CD14-positive monocyte (primary cell): ENCODE data around the gene STAT3. TPM values are rescaled to one million over a fixed set of nuclear protein-coding genes. Genes with fewer than 3 reads are reported as not detected.
A peak's percentile ranks its signal among the peaks of the same experiment; 100 is the strongest.

Experiments
- DNase-seq, 3 donors: peaks; one replicate each; pipeline ENCODE4 v3.0.0-alpha.2; 2011 to 2022
- H2AFZ ChIP-seq: 2 replicates; pipeline ENCODE4 v1.6.0; 2012; ENCODE audit warnings: mild to moderate bottlenecking, low read depth, low read length, inconsistent platforms; ENCODE audit not compliant: insufficient read depth, poor library complexity, severe bottlenecking
- H3K27ac ChIP-seq, 2 donors: 1 replicate in 1 of 2; 2 replicates in 1 of 2; pipeline ENCODE4 v1.5.1; 2012 to 2013; ENCODE audit warnings: low read length in 2 of 2, control low read depth in 1 of 2, inconsistent platforms in 1 of 2, low read depth in 1 of 2, mild to moderate bottlenecking in 1 of 2
- H3K27me3 ChIP-seq, 2 donors: one replicate each; pipeline versions ENCODE4 v1.6.0 to v1.6.1; 2011 to 2013; ENCODE audit warnings: low read length in 2 of 2; ENCODE audit not compliant: control insufficient read depth in 2 of 2, insufficient read depth in 2 of 2
- H3K36me3 ChIP-seq, 2 donors: replicated peaks in 1 of 2; 1 replicate in 1 of 2; 2 replicates in 1 of 2; pipeline versions ENCODE4 v1.5.1 to v1.6.1; 2012 to 2013; ENCODE audit warnings: low read length in 2 of 2, control low read depth in 1 of 2, inconsistent platforms in 1 of 2, mild to moderate bottlenecking in 1 of 2; ENCODE audit not compliant: insufficient read depth in 2 of 2, control insufficient read depth in 1 of 2
- H3K4me1 ChIP-seq, 2 donors: 1 replicate in 1 of 2; 2 replicates in 1 of 2; pipeline versions ENCODE4 v1.5.1 to v1.6.1; 2012 to 2013; ENCODE audit warnings: low read length in 2 of 2, control low read depth in 1 of 2, inconsistent platforms in 1 of 2, mild to moderate bottlenecking in 1 of 2, moderate library complexity in 1 of 2; ENCODE audit not compliant: insufficient read depth in 2 of 2, control insufficient read depth in 1 of 2
- H3K4me2 ChIP-seq: replicated peaks from 2 replicates; pipeline ENCODE3; 2012; ENCODE audit warnings: low read length, moderate library complexity, mild to moderate bottlenecking; ENCODE audit not compliant: poor library complexity, severe bottlenecking; ENCODE audit errors: extremely low read depth
- H3K4me3 ChIP-seq, 3 experiments: fragments of 200-600 bp in 1 of 3; sonication (generic) in 1 of 3; replicated peaks in 1 of 3; 1 replicate in 2 of 3; 2 replicates in 1 of 3; pipeline ENCODE4 v1.5.1; 2011 to 2013; ENCODE audit warnings: low read length in 3 of 3, mild to moderate bottlenecking in 3 of 3, control low read depth in 2 of 3, low read depth in 2 of 3, inconsistent platforms in 1 of 3, moderate library complexity in 1 of 3
- H3K79me2 ChIP-seq: 2 replicates; pipeline ENCODE4 v1.6.0; 2012; ENCODE audit warnings: mild to moderate bottlenecking, control low read depth, inconsistent platforms, low read length, moderate library complexity; ENCODE audit not compliant: insufficient read depth
- H3K9ac ChIP-seq: 2 replicates; pipeline ENCODE4 v1.6.0; 2017; ENCODE audit warnings: low read length, mild to moderate bottlenecking; ENCODE audit not compliant: insufficient read depth, poor library complexity, severe bottlenecking
- H3K9me3 ChIP-seq, 2 donors: replicated peaks in 1 of 2; 1 replicate in 1 of 2; 2 replicates in 1 of 2; pipeline versions ENCODE4 v1.5.1 to v1.6.1; 2012 to 2013; ENCODE audit warnings: low read length in 2 of 2, control low read depth in 1 of 2; ENCODE audit not compliant: control insufficient read depth in 1 of 2, insufficient read depth in 1 of 2
- H4K20me1 ChIP-seq: 2 replicates; pipeline ENCODE4 v1.6.0; 2012; ENCODE audit warnings: mild to moderate bottlenecking, low read length, control low read depth, moderate library complexity; ENCODE audit not compliant: insufficient read depth
- H3K27ac Mint-ChIP-seq, 7 donors: one replicate each; pipeline ENCODE4 v1.8.0; 2020; ENCODE audit warnings: mild to moderate bottlenecking in 7 of 7, mixed read lengths in 7 of 7, moderate library complexity in 6 of 7, inconsistent platforms in 2 of 7
- H3K27me3 Mint-ChIP-seq, 3 donors: one replicate each; pipeline ENCODE4 v1.8.0; 2021 to 2022; ENCODE audit warnings: low read depth in 3 of 3, mild to moderate bottlenecking in 3 of 3, mixed read lengths in 3 of 3, moderate library complexity in 3 of 3, inconsistent platforms in 1 of 3
- H3K36me3 Mint-ChIP-seq, 2 donors: one replicate each; pipeline ENCODE4 v1.8.0; 2020; ENCODE audit warnings: mixed read lengths in 2 of 2, inconsistent platforms in 1 of 2, mild to moderate bottlenecking in 1 of 2
- H3K4me1 Mint-ChIP-seq: one replicate; pipeline ENCODE4 v1.8.0; 2020; ENCODE audit warnings: mild to moderate bottlenecking, mixed read lengths
- H3K4me3 Mint-ChIP-seq, 2 donors: one replicate each; pipeline ENCODE4 v1.8.0; 2020; ENCODE audit warnings: mild to moderate bottlenecking in 2 of 2, mixed read lengths in 2 of 2, moderate library complexity in 1 of 2
- H3K9me3 Mint-ChIP-seq, 7 donors: one replicate each; pipeline ENCODE4 v1.8.0; 2020 to 2022; ENCODE audit warnings: mixed read lengths in 7 of 7, mild to moderate bottlenecking in 6 of 7, moderate library complexity in 6 of 7, inconsistent platforms in 2 of 7
- WGBS: methylation state at CpG from one replicate; pipeline ENCODE4 v1.1.5; 2013; ENCODE audit warnings: missing lambda C conversion rate; ENCODE audit not compliant: insufficient coverage; 5-methylcytosine and 5-hydroxymethylcytosine counted together
- intact Hi-C, 2 donors: fragments of 100-400 bp; cut with micrococcal nuclease; formaldehyde crosslinking; loops; one replicate each; pipeline versions ENCODE4 v1.15.0 to v1.15.1; 2023
- polyA plus RNA-seq, 3 donors: library from polyadenylated mRNA; depleted of rRNA in 1 of 3; unstranded in 2 of 3; stranded (reverse) in 1 of 3; fragments of 300-500 nt in 2 of 3; fragments of >200 nt in 1 of 3; fragmentation: Illumina TruSeq in 2 of 3; gene quantifications; 1 replicate in 2 of 3; 2 replicates in 1 of 3; pipeline ENCODE4 v1.2.3, GENCODE V29; 2012 to 2021
- TF ChIP-seq, protein P1 (sequence below): fragments of 200-600 bp; IDR thresholded peaks from one replicate; pipeline ENCODE4 v1.8.0; 2022; ENCODE audit warnings: antibody characterized with exemption, mild to moderate bottlenecking

STAT3 gene
- polyA plus RNA-seq, 3 donors, result 73.0 to 155 (median 110) TPM

DNA sequence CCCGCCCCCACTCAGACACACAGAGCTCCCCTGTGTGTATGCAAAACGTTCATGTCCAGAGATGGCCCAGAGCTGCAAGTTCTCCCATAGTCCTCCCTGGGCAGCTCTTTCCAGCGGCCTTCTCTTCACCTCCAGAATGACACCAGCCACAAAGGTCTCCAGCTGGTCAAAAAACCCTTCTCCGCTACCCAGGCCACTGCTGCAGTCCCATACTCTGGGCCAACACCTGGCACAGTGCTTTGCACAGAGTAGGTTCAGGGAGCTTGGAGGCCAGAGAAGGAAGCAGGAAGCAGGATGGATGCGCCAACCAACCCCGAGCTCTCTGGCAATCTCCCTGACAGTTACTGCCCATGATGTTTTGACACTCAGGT is 110.9 kb downstream of the STAT3 start:
- H3K4me2 ChIP-seq, result peak overlapping the region; percentile 87
- 21% methylated on average over 4 of the region's 6 CpGs for WGBS
- H3K9me3 ChIP-seq, result no peaks in the 10 kb centered on the region
- H4K20me1 ChIP-seq, result peaks cover 11% of the 10 kb centered on the region
- H3K79me2 ChIP-seq, result peaks cover 36% of the 10 kb centered on the region
- no peak for DNase-seq
- Mint-ChIP-seq H3K9me3 (no peaks in the 10 kb centered on the region), H3K4me1 (peaks cover 45% of the 10 kb centered on the region), H3K27me3 (peaks cover 0 to 3% (median 1%) of the 10 kb centered on the region in 3 donors), H3K36me3 (peaks cover 0 to 4% of the 10 kb centered on the region in 2 donors), H3K27ac (peak overlapping the region in 6 of 7 donors; percentile 54 to 91 (median 84)), H3K4me3 (peak overlapping the region; percentile 85 to 89)
- H3K9ac ChIP-seq, result peak overlapping the region; percentile 97
- peaks cover 39 to 42% of the 10 kb centered on the region in 2 donors for H3K4me1 ChIP-seq
- no peaks in the 10 kb centered on the region for H3K36me3 ChIP-seq
- no peaks in the 10 kb centered on the region for H3K27me3 ChIP-seq
- H2AFZ ChIP-seq, result peak overlapping the region; percentile 96
- peak overlapping the region in 2 of 3 experiments; percentile 62 to 94 for H3K4me3 ChIP-seq
- H3K27ac ChIP-seq, result no peak overlapping the region
- TF ChIP-seq, protein P1, sequence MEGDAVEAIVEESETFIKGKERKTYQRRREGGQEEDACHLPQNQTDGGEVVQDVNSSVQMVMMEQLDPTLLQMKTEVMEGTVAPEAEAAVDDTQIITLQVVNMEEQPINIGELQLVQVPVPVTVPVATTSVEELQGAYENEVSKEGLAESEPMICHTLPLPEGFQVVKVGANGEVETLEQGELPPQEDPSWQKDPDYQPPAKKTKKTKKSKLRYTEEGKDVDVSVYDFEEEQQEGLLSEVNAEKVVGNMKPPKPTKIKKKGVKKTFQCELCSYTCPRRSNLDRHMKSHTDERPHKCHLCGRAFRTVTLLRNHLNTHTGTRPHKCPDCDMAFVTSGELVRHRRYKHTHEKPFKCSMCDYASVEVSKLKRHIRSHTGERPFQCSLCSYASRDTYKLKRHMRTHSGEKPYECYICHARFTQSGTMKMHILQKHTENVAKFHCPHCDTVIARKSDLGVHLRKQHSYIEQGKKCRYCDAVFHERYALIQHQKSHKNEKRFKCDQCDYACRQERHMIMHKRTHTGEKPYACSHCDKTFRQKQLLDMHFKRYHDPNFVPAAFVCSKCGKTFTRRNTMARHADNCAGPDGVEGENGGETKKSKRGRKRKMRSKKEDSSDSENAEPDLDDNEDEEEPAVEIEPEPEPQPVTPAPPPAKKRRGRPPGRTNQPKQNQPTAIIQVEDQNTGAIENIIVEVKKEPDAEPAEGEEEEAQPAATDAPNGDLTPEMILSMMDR, result no peak
- intact Hi-C loops, result no loop called here

- peaks cover 0 to 4% of the 10 kb centered on the region in 2 donors for H3K36me3 Mint-ChIP-seq
- peak overlapping the region; percentile 54 to 91 (median 85) for H3K27ac Mint-ChIP-seq
- H3K36me3 ChIP-seq, result no peaks in the 10 kb centered on the region
- H3K27me3 Mint-ChIP-seq, result peaks cover 0 to 3% (median 1%) of the 10 kb centered on the region in 3 donors
- H3K9ac ChIP-seq, result peak overlapping the region; percentile 97
- no peaks in the 10 kb centered on the region for H3K27me3 ChIP-seq
- H3K79me2 ChIP-seq, result peaks cover 42% of the 10 kb centered on the region
- DNase-seq, result peak; percentile 50 to 89 (median 81)
- H3K27ac ChIP-seq, result peak overlapping the region in 1 of 2 donors; percentile 91
- H2AFZ ChIP-seq, result peak overlapping the region; percentile 96
- H3K4me3 Mint-ChIP-seq, result peak overlapping the region; percentile 85 to 89
- no peaks in the 10 kb centered on the region for H3K9me3 Mint-ChIP-seq
- H3K4me1 ChIP-seq, result peaks cover 44 to 48% of the 10 kb centered on the region in 2 donors
- H3K4me1 Mint-ChIP-seq, result peaks cover 51% of the 10 kb centered on the region
- WGBS, result 0% methylated on average over 39 of the region's 44 CpGs
- peak overlapping the region; percentile 62 to 94 (median 92) for H3K4me3 ChIP-seq
- H3K4me2 ChIP-seq, result peak overlapping the region; percentile 87
- intact Hi-C loops, result no loop called here
- H3K9me3 ChIP-seq, result no peaks in the 10 kb centered on the region
- peaks cover 11% of the 10 kb centered on the region for H4K20me1 ChIP-seq
- TF ChIP-seq, protein P1, result no peak
These were observed 111.5 kb downstream of the STAT3 start for GRCh38 chr17:42276609-42277341.
